HG03060 (cell line): ENCODE measurements around the gene BUB1.
"Not testable (repeated sequence)": the region's sequence is repeated elsewhere in the genome, so short reads cannot be mapped to it uniquely, and the experiment has no call there.

Experiments
- ATAC-seq: cut with Tn5 transposase; IDR thresholded peaks from one replicate; pipeline ENCODE4 v1.9.1; 2021; ENCODE audit warnings: low read depth, moderate number of reproducible peaks; ENCODE audit not compliant: unreplicated experiment

BUB1 gene

DNA sequence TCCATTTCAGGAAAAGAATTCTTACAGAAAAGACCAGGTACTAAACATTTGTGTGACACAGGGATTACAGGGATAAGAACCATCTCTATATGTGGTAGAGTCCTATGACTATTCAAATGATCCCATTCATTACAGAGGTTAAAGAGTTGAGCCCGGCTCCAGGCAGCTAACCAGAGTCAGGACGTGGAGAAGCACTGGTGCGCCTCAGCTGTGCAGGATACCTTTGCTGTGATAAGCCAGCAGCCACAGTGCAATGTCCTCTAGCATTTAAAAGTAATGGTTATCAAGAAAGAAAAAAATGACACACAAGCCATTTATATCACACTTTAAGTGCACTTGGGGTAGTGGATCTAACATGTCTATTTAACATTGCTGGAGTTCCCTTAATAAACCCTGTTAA is 17.3 kb downstream of the BUB1 start:
- ATAC-seq = no peak

DNA sequence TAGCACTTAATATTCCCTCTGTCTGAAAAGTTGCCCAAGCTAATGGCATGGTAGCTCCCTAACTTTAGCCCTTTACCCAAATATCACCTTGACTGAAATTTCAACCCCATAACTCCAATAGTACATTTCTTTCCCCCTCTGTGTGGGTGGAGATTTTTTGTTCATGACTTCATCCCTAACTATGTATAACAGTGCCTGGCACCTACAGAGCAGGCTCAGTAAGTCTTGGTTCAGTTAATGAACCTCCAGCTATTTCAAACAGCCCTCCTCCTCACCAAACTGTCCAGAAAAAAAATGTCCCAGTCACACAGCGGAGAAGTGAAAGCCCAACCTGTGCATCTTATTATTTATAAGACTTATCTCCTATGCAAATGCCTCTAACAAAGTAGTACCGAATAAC is 18.6 kb downstream of the BUB1 start:
- no peak for ATAC-seq

DNA sequence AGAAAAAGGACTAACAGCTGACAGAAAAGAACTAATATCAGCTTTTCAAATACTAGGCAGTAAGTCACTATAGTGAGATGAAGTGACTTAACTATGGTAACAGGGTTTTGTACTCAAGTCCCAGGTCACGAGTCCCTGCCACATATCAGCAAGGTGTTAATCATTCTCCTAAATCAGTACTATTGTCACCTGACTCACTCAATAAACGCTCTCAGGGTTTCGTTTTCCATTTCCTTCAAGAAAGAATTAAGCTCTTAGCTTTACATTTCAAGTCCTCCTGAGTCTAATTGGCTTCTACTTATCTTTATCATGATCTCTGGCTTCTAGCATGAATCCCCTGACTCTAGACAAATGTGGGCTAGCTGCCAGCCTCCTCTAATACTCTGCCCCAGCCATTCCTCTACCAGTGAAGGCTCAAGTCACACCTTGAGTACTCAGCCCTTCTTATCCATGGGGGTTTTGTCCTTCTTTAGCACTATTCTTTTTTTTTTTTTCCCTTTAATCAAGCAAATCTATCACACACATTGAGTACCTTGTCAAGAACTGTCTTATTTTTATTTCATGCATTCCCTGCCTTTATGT is 20.0 kb downstream of the BUB1 start:
- no peak for ATAC-seq

DNA sequence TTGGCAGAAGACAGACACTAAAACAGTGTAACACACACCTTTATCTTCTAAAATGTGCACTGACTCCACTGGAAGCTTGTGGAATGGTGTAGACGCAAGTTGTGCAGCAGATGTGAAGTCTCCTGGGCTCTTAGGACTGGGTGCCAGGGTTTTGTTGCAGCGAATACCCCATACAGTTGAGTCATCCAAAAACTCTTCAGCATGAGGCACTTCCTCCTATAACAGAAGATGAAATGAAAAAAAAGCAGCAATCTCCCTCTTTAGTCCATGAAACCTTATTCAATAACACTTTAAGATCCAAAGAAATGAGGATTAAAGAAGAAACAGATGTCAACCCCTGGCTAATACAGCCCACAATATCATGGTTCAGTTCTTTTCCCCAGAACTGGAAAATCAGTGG is 22.2 kb downstream of the BUB1 start:
- ATAC-seq = no peak

DNA sequence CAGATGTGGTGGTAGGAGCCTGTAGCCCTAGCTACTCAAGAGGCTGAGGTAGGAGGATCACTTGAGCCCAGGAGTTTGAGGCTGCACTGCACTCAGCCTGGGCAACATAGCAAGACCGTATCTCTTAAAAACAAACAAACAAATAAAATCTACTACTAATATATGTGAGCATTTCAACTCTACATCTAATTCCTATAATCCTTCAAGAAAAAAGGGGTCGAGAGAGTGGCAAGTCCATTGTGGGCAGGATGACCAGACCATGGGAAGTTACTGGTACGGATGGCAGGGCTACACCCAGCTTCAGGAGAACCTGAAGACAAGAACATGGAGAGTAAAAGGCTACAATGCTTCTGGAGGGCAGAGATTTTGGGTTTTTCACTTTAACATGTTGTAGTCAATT is 24.0 kb downstream of the BUB1 start:
- ATAC-seq = no peak

DNA sequence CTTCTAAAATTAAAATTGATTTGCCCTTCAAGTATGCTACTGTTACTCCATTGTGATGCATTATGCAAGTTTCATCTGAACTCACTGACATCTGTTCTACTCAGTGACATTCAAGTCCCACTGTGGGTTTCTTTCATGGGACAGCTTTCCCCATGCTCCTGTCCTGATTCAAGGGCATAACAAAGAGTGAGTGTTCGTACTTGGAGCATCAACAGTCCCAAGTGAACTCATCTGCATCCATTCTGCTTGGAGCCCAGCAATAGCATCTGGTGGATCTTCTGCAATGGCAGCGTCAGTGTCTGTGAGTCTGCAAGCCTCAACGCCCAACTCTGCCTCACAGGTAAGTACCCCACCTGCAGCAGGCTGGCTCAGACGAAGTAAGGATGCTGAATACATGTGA is 27.5 kb downstream of the BUB1 start:
- no peak for ATAC-seq

DNA sequence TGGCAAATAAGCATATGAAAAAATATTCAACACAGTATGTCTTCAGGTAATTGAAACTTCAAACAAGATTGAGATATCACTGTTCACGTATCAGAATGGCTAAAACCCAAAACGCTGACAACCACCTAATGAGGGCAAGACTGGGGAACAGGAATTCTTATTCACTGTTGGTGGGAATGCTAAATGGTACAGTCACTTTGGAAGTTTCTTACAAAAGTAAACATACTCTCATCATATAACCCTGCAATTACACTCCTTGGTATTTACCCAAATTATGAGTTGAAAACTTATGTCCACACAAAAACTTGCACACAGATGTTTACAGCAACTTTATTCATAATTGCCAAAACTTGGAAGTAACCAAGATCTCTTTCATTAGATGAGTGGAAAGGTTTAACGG is 30.1 kb downstream of the BUB1 start:
- no peak for ATAC-seq

DNA sequence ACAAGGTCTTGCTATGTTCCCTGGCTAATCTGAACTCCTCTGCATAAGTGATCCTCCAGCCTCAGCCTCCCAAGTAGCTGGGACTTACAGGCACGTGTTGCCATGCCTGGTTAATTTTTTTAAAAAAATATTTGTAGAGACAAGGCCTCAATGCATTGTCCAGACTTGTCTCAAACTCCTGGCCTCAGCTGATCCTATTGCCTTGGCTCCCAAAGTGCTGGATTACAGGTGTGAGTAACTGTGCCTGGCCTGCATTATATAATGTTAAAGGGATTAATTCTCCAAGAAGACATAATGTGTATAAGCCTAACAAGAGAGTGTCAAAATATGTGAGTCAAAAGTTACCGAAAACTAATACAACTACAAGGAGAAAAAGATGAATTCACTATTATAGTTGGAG is 32.2 kb downstream of the BUB1 start:
- ATAC-seq = no peak

DNA sequence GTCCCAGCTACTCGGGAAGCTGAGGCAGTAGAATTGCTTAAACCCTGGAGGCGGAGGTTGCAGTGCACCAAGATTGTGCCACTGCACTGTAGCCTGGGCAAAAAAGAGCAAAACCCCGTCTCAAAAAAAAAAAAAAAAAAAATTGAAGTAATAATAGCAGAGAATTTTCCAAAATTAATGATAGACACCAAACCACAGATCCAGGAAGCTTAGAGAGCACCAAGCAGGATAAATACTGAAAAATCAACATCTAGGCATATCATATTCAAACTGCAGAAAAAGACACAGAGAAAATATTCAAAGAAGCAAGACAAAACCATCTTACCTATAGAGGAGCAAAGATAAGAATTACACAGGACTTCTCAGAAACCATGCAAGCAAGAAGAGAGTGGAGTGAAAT is 33.5 kb downstream of the BUB1 start:
- no peak for ATAC-seq

DNA sequence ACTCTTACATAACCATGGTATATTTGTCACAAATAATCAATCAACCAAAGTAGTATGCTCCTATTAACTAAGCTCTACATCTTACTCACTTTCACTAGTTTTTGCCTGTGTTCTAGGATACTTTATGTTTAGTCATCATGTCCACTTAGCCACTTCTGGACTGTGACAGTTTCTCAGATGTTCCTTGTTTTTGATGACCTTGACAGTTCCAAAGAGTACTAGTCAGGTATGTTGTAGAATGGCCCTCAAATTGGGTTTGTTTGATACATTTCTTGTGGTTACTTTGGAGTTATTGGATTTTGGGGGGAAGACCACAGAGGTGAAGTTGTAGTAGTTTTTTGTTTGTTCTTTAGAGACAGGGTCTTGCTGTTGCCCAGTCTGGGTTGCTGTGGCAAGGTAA is 35.5 kb downstream of the BUB1 start:
- ATAC-seq = no peak

DNA sequence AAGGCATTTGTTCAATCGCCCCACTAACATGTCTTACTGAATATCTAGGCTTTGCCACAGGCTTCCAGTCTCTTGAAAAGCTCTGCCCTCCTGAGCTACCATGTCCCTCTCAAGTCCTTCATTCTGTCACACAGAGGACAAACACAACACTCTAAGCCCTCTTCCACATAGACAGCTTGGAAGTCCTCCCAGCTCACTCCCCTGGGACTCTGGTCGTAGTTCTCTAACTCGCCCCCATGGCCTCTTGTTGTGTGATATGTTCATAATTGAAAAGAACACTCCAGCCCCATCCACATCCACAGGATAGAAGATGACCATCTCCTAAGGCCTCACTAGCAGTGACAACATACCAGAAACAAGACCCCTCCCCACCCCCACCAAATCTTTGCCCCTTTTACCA is 37.9 kb downstream of the BUB1 start:
- ATAC-seq = no peak

DNA sequence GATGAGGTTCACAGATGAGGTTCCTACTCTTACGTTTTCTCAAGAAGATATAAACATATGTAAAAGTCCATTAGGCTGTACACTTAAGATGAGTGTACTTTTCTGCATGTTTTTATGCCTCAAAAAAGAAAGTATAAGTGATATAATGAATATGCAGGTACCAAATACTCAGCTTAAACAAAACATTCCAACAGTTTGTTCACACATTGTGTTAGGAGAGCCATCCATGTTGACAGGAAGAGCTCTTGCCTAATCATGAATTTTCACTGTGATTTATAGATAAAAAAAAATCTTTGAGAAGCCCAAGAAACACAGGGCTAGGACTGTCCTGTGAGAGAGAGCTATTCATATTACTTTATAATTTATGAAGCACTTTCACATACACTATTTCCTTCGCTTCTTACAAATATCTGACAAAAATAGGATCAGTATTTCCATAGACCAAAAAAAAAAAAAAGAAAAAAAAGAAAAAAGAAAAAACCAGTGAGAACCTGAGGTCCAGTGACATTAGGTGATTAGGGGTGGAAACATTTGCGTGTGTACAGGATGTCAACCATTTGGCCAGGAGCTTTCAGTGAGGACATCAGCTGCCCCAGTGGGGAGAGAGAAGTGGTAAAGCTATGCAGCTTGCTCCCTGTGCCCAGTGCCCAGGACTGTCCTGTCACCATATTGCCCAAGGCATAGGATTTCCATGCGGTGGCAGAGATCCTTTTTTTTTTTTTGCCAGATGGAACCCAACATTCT is 38.7 kb downstream of the BUB1 start:
- no peak for ATAC-seq

DNA sequence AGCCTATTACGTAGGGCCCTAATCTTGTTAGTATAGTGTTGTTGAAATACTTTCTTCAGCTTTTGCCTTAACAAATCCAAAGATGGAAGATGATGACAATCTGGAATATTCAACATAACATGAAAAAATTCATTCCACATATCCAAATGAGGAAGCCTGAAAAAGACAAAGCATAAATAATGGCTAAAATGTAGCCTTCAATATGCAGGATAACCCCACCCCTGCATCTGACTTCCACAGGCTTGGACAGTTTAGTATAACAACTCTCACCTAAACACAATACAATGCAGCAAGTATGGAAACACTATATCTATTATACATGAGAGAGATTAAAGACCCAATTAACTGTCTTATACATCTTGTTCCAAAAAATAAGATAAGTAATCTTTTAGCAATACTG is 39.9 kb downstream of the BUB1 start:
- no peak for ATAC-seq

DNA sequence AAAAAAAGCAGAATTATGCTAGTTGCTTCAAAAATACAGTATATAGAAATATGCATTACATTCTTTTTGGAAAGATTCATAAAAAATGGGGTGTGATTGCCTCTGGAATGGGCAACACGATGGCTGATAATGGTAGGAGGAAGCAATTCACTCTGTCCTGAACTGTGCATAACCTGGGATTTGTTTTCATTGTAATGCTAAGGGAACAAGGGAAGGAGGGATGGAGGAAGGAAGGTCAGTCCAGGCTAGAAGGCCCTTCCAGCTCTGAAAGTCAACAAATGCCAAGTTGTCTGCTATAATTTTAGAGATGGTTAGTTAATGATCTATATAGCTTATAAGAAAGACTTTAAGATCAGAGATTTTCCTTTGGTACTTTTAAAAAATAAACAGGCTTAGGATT is 40.8 kb downstream of the BUB1 start:
- ATAC-seq = no peak

DNA sequence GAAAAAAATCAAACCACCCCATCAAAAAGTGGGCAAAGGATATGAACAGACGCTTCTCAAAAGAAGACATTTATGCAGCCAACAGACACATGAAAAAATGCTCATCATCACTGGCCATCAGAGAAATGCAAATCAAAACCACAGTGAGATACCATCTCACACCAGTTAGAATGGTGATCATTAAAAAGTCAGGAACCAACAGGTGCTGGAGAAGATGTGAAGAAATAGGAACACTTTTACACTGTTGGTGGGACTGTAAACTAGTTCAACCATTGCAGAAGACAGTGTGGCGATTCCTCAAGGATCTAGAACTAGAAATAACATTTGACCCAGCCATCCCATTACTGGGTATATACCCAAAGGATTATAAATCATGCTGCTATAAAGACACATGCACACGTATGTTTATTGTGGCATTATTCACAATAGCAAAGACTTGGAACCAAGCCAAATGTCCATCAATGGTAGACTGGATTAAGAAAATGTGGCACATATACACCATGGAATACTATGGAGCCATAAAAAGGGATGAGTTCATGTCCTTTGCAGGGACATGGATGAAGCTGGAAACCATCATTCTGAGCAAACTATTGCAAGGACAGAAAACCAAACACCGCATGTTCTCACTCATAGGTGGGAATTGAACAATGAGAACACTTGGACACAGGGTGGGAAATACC is 41.8 kb downstream of the BUB1 start:
- ATAC-seq = not testable (repeated sequence)

DNA sequence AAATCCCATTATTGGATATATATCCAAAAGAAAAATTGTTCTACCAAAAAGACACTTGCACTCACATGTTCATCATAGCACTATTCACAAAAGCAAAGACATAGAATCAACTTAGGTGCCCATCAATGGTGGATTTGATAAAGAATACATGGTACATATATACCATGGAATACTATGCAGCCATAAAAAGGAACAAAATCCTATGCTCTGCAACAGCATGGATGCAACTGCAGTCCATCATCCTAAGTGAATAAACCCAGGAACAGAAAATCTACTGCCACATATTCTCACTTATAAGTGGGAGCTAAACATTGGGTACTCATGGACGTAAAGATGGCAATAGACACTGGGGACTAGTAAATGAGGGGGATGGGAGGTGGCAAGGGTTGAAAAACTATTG is 50.5 kb downstream of the BUB1 start:
- ATAC-seq = not testable (repeated sequence)

DNA sequence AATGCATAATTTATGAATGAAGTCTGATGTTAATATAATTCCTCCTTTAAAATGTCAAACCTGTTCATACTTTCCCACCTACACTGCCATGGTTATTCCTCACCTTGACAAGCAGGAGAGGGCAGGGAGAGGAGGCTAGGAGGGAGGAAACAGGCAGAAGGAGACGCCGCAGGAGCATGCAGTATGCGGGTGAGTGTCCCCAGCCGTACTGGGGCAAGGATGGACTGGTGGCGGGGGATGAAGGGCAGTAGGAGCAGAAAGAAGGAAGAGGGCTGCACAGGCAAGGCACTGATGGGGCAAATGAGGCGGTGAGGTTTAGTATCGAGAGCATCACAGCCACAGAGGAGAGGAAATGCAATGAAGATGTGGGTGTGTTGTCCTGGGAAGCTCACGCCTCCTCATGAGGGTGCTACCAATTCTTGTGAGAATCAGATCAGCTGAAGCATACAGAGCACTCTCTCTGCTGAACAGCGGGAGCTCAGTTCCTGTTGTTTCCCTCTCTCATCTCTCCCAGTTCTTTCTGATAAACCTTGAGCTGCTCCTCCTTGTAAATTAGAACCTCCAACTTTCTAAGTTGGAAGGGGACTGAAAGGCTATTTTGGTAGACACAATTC is 58.4 kb downstream of the BUB1 start:
- ATAC-seq = not testable (repeated sequence)

DNA sequence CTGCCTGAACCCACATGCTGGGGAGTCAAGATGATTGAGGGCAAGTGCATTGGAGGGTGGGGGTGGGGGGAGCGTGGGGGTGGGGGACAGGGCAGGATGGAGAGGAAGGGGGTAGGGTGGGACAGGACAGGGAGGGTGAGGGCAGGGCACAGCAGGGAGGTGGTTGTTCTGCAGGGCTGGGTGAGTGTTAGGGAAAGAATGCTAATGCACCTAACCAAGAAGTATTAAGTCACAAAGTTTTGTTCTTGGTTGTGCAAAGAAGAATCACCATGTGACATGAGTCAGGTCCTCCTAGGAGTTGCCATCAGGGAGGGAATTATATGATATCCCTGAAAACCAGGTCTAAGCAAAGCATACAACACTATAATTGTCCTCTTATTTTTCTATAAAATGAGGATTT is 63.9 kb downstream of the BUB1 start:
- not testable (repeated sequence) for ATAC-seq

DNA sequence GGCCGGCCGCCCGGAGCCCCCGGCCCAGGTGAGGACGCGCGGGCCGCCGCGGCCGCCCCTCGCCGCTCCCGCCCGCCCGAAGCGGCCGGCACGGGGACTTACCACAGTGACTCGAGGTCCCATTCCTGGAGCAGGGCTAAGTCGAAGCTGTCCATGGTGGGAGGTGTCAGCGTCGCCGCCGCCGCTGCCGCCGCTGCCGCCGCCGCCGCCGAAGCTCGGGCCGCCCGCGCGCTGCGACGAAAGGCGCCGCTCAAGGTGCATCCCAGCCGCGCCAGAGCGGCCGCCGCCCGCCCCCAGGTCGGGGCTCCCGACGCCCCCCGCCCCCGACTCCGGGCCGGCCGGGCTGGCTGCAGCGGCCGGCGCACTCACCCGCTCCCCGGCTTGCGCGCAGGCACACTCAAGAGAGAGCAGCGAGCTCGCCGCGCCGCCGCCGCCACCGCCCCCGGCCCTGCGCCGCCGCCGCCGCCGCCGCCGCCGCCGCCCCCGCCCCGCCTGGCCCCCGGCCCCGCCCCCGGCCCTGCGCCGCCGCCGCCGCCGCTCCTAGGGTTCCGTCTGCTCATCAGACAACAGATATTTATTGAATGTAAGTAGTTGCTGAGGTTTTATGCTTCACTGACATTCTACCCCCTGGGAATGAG is 67.1 kb downstream of the BUB1 start:
- ATAC-seq = not testable (repeated sequence)

DNA sequence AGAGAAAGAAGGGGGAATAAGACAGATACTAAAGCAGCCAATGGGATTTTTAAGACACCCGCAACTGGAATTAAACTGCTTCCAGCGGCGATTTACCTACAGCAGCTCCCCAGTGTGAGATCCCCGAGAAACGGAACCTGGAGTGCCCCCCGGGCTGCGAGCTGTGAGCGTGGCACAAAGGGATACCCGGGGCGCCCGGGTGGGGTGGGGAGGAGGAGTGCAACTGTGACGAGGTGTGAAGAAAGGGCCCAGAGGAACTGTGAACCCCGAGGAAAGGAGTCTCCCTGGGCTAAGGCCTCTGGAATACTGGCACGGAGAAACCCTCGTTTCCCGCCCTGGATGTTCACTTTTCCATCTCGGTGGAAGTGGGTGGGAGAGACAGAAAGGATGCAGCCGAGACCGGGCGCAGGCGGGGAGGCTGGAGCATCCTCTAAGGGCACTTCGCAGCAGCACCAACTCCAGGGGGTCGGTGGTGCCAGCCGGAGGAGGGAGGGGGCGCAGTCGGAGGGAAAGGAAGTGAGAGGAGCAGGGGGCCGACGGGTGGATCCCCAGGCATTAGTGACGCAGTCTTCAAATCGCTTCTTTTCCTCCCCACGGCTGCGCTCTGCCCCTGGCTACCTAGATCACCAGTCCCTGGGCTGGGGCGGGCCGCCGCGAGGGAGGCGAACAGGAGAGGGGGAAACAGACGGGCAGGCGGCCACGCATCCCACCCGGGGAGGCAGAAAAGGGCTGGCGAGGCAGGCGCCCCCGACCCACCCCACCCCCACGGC is 67.8 kb downstream of the BUB1 start:
- not testable (repeated sequence) for ATAC-seq
